ENCODE measurements around the gene PRKAG2. TPM values are rescaled to one million over a fixed set of nuclear protein-coding genes. Genes with fewer than 3 reads are reported as not detected.

PRKAG2 gene
- polyA plus RNA-seq, 1 of the 3 experiments (the other 2 are of a cell fraction), result 51.6 TPM

DNA sequence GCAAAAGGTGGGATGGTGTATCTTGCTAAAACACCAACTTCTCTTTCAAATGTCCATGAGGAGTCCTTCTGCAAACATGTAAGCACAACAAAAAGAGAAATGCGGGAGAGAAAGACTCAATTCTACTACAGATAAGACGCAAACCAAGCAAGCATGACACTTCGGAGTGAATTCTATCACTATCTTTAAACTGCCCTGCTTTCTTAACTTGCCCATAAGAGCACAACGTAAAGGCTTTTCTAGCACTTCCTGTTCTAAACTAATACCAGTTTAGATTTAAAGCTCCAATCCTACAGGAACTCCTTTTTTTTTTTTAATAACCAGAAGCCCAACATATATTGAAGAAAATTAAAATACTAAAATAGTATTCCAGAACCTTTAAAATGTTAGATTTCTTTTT is 365.6 kb downstream of the PRKAG2 start (continued):
- TF ChIP-seq, protein P1, sequence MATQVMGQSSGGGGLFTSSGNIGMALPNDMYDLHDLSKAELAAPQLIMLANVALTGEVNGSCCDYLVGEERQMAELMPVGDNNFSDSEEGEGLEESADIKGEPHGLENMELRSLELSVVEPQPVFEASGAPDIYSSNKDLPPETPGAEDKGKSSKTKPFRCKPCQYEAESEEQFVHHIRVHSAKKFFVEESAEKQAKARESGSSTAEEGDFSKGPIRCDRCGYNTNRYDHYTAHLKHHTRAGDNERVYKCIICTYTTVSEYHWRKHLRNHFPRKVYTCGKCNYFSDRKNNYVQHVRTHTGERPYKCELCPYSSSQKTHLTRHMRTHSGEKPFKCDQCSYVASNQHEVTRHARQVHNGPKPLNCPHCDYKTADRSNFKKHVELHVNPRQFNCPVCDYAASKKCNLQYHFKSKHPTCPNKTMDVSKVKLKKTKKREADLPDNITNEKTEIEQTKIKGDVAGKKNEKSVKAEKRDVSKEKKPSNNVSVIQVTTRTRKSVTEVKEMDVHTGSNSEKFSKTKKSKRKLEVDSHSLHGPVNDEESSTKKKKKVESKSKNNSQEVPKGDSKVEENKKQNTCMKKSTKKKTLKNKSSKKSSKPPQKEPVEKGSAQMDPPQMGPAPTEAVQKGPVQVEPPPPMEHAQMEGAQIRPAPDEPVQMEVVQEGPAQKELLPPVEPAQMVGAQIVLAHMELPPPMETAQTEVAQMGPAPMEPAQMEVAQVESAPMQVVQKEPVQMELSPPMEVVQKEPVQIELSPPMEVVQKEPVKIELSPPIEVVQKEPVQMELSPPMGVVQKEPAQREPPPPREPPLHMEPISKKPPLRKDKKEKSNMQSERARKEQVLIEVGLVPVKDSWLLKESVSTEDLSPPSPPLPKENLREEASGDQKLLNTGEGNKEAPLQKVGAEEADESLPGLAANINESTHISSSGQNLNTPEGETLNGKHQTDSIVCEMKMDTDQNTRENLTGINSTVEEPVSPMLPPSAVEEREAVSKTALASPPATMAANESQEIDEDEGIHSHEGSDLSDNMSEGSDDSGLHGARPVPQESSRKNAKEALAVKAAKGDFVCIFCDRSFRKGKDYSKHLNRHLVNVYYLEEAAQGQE (IDR thresholded peaks at IDR 0.05; ENCODE audit: low read depth, low read length), result no peak
- no peak for TF ChIP-seq TEAD4 (IDR thresholded peaks at IDR 0.05; ENCODE audit: borderline replicate concordance, insufficient read depth)
- TF ChIP-seq, protein P2, sequence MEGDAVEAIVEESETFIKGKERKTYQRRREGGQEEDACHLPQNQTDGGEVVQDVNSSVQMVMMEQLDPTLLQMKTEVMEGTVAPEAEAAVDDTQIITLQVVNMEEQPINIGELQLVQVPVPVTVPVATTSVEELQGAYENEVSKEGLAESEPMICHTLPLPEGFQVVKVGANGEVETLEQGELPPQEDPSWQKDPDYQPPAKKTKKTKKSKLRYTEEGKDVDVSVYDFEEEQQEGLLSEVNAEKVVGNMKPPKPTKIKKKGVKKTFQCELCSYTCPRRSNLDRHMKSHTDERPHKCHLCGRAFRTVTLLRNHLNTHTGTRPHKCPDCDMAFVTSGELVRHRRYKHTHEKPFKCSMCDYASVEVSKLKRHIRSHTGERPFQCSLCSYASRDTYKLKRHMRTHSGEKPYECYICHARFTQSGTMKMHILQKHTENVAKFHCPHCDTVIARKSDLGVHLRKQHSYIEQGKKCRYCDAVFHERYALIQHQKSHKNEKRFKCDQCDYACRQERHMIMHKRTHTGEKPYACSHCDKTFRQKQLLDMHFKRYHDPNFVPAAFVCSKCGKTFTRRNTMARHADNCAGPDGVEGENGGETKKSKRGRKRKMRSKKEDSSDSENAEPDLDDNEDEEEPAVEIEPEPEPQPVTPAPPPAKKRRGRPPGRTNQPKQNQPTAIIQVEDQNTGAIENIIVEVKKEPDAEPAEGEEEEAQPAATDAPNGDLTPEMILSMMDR (IDR thresholded peaks at IDR 0.05), result no peak
- TF ChIP-seq YY1 (IDR thresholded peaks at IDR 0.05; ENCODE audit: low read depth), result no peak
- TF ChIP-seq CHD2 (IDR thresholded peaks at IDR 0.05; ENCODE audit: low read length, partially characterized antibody), result no peak
- TF ChIP-seq RXRA (IDR thresholded peaks at IDR 0.05; ENCODE audit: borderline replicate concordance, low read depth), result no peak
- TF ChIP-seq EZH2phosphoT487 (IDR thresholded peaks at IDR 0.05; ENCODE audit: borderline replicate concordance, low read depth), result no peak
- TF ChIP-seq FOXM1 (IDR thresholded peaks at IDR 0.05; ENCODE audit: low read depth), result no peak
- TF ChIP-seq, protein P3, sequence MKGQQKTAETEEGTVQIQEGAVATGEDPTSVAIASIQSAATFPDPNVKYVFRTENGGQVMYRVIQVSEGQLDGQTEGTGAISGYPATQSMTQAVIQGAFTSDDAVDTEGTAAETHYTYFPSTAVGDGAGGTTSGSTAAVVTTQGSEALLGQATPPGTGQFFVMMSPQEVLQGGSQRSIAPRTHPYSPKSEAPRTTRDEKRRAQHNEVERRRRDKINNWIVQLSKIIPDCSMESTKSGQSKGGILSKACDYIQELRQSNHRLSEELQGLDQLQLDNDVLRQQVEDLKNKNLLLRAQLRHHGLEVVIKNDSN (IDR thresholded peaks at IDR 0.05; ENCODE audit: borderline replicate concordance, low read depth), result no peak
- no peak for TF ChIP-seq JUND (IDR thresholded peaks at IDR 0.05)
- no peak for TF ChIP-seq TAF1 (IDR thresholded peaks at IDR 0.05; ENCODE audit: borderline replicate concordance, low read depth, low read length)

DNA sequence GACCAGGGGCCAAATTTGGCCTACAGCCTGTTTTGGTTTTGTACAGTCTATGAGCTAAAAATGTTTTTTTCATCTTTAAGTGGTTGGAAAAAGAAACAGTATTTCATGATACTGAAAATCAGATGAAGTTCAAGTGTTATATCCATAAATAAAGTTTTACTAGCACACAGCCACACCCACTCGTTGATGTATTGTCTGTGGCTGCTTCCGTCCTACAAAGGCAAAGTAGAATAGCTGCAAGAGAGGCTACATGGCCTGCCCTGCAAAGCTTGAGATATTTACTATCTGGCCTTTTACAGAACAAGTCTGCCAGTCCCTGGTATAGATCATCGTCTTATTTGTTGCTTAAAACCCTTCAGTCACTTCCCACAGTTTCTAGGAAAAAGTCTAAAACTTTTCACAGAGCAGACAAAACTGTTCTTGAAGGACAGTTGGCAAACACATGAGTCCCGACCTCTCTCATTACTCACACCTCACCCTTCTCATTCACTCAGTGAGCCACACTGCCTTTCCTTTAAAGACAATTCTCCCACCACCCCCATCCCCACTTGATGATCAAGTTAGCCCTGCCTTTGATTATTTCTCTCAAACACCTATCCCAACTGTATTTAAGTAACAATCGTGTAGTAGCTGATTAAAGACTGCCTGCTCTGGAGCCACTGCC is 367.1 kb downstream of the PRKAG2 start:
- H3K27me3 ChIP-seq (ENCODE audit: insufficient read depth), result no peaks in the 10 kb centered on the region
- TF ChIP-seq JUND (IDR thresholded peaks at IDR 0.05) (no peak), TEAD4 (IDR thresholded peaks at IDR 0.05; ENCODE audit: borderline replicate concordance, insufficient read depth) (no peak)
- TF ChIP-seq, protein P4, sequence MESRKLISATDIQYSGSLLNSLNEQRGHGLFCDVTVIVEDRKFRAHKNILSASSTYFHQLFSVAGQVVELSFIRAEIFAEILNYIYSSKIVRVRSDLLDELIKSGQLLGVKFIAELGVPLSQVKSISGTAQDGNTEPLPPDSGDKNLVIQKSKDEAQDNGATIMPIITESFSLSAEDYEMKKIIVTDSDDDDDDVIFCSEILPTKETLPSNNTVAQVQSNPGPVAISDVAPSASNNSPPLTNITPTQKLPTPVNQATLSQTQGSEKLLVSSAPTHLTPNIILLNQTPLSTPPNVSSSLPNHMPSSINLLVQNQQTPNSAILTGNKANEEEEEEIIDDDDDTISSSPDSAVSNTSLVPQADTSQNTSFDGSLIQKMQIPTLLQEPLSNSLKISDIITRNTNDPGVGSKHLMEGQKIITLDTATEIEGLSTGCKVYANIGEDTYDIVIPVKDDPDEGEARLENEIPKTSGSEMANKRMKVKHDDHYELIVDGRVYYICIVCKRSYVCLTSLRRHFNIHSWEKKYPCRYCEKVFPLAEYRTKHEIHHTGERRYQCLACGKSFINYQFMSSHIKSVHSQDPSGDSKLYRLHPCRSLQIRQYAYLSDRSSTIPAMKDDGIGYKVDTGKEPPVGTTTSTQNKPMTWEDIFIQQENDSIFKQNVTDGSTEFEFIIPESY (IDR thresholded peaks at IDR 0.05; ENCODE audit: borderline replicate concordance, low read depth), result no peak
- TF ChIP-seq, protein P2 (IDR thresholded peaks at IDR 0.05), result no peak
- H3K4me1 ChIP-seq (ENCODE audit: control insufficient read depth in 1 of 2, insufficient read depth in 2 of 2, low read depth in 1 of 2, low read length in 1 of 2), result peaks cover 6 to 11% of the 10 kb centered on the region in 2 experiments; a peak in 3 of 4 replicates
- H4K20me1 ChIP-seq (ENCODE audit: insufficient read depth), result peaks cover 100% of the 10 kb centered on the region
- H3K79me2 ChIP-seq (ENCODE audit: insufficient read depth), result peaks cover 100% of the 10 kb centered on the region
- ChIA-PET POLR2A (no interaction called here), CTCF (interaction anchor here (1.0 to 3.4 kb wide), 5 partner anchors 9 to 249 kb away, joined by 3 to 9 read pairs (median 3); no protein-coding TSS in a partner anchor)
- H3K9me3 ChIP-seq, result no peaks in the 10 kb centered on the region
- peaks cover 0 to 4% of the 10 kb centered on the region in 2 experiments for H3K36me3 ChIP-seq (replicated peaks in 1 of 2; ENCODE audit: control insufficient read depth in 1 of 2, insufficient read depth in 2 of 2, low read length in 1 of 2)
- no peak overlapping the region for H2AFZ ChIP-seq (ENCODE audit: low read depth)
- H3K9ac ChIP-seq, result no peak overlapping the region
- no peak overlapping the region for H3K27ac ChIP-seq (ENCODE audit: low read depth in 2 of 2, low read length in 1 of 2)
- DNase-seq, result no peak
- 90% methylated on average over 5 of the region's 5 CpGs for WGBS (ENCODE audit: low lambda C conversion rate)
- no peaks in the 10 kb centered on the region for H3K9me2 ChIP-seq
- peaks cover 10% of the 10 kb centered on the region for H3F3A ChIP-seq (replicated peaks; ENCODE audit: insufficient read depth)
- no peak overlapping the region for H3K4me2 ChIP-seq
- no peak overlapping the region for H3K4me3 ChIP-seq (ENCODE audit: low read depth in 2 of 2, low read length in 1 of 2)
